ENCODE results near the gene ELL2.

The ELL2 gene

GRCh38 chr5:95881833-95882232 is 79.8 kb downstream of the ELL2 start:
- ChIA-PET POLR2A (no interaction called here), CTCF (interaction anchor here (1.2 to 2.9 kb wide), 2 partner anchors 12 to 20 kb away, joined by 3 to 11 read pairs; no protein-coding TSS in a partner anchor)
- no peak for TF ChIP-seq CTCF (IDR thresholded peaks at IDR 0.05; ENCODE audit: control extremely low read depth, extremely low read depth, low read depth, missing control alignments)
- no peak for DNase-seq (ENCODE audit: extremely low spot score)

- no peak for TF ChIP-seq CTCF (IDR thresholded peaks at IDR 0.05; ENCODE audit: control extremely low read depth, extremely low read depth, low read depth, missing control alignments)
- DNase-seq (ENCODE audit: extremely low spot score): no peak
- CTCF ChIA-PET: interaction anchor here (1.0 to 2.9 kb wide), 8 partner anchors 11 to 456 kb away, joined by 3 to 12 read pairs (median 4); no protein-coding TSS in a partner anchor
- POLR2A ChIA-PET: no interaction called here
Measured at GRCh38 chr5:95880081-95880926, 81.3 kb downstream of the ELL2 start.

- DNase-seq (ENCODE audit: extremely low spot score): no peak
- CTCF ChIA-PET: interaction anchor here (0.9 to 2.9 kb wide), 7 partner anchors 10 to 457 kb away, joined by 3 to 12 read pairs (median 5); no protein-coding TSS in a partner anchor
- TF ChIP-seq CTCF (IDR thresholded peaks at IDR 0.05; ENCODE audit: control extremely low read depth, extremely low read depth, low read depth, missing control alignments): no peak
- POLR2A ChIA-PET: no interaction called here
Measured at GRCh38 chr5:95879661-95880060, 82.0 kb downstream of the ELL2 start.

GRCh38 chr5:95878417-95879323 is 83.0 kb downstream of the ELL2 start:
- ChIA-PET POLR2A (no interaction called here), CTCF (interaction anchor here (0.9 to 2.6 kb wide), 9 partner anchors 8 to 458 kb away, joined by 3 to 12 read pairs (median 4); no protein-coding TSS in a partner anchor)
- DNase-seq (ENCODE audit: extremely low spot score): no peak
- TF ChIP-seq CTCF (IDR thresholded peaks at IDR 0.05; ENCODE audit: control extremely low read depth, extremely low read depth, low read depth, missing control alignments): no peak

GRCh38 chr5:95876782-95877181 is 84.9 kb downstream of the ELL2 start:
- ChIA-PET POLR2A (no interaction called here), CTCF (interaction anchor here (1.0 kb wide), 1 partner anchor 23 kb away, joined by 3 read pairs; no protein-coding TSS in a partner anchor)
- no peak for DNase-seq (ENCODE audit: extremely low spot score)
- TF ChIP-seq CTCF (IDR thresholded peaks at IDR 0.05; ENCODE audit: control extremely low read depth, extremely low read depth, low read depth, missing control alignments): no peak

GRCh38 chr5:95874246-95874645 is 87.4 kb downstream of the ELL2 start:
- DNase-seq (ENCODE audit: extremely low spot score): no peak
- ChIA-PET CTCF (interaction anchor here (1.0 to 3.1 kb wide), 10 partner anchors 9 to 462 kb away, joined by 3 to 7 read pairs (median 4); no protein-coding TSS in a partner anchor), POLR2A (no interaction called here)
- TF ChIP-seq CTCF (IDR thresholded peaks at IDR 0.05; ENCODE audit: control extremely low read depth, extremely low read depth, low read depth, missing control alignments): no peak

All from GM10248 (cell line).